NB4 (cell line): ENCODE data around the gene TRMT10C.

Source experiments
- DNase-seq: peaks from one replicate; pipeline ENCODE4 v3.0.0; 2010; ENCODE audit warnings: low read depth
- H3K4me3 ChIP-seq: one replicate; pipeline ENCODE4 v1.5.1; 2011; ENCODE audit warnings: mild to moderate bottlenecking, low read depth, low read length, moderate library complexity
- CTCF ChIP-seq: IDR thresholded peaks from one replicate; pipeline ENCODE4 v1.5.1; 2012; ENCODE audit warnings: low read depth, low read length
- MAX ChIP-seq: IDR thresholded peaks from 2 replicates; pipeline ENCODE4 v1.6.1; 2011; ENCODE audit warnings: low read depth, low read length
- MYC ChIP-seq: IDR thresholded peaks from 2 replicates; pipeline ENCODE4 v1.6.1; 2011; ENCODE audit warnings: low read depth, low read length
- POLR2A ChIP-seq: IDR thresholded peaks from 2 replicates; pipeline ENCODE4 v1.6.1; 2011; ENCODE audit warnings: mild to moderate bottlenecking; ENCODE audit not compliant: insufficient read length; ENCODE audit errors: extremely low read depth

The TRMT10C gene

GRCh38 chr3:101556064-101556463 is 5.6 kb upstream of the TRMT10C start:
- TF ChIP-seq MAX (no peak), CTCF (no peak), POLR2A (no peak), MYC (no peak)
- no peak for DNase-seq

GRCh38 chr3:101567528-101568317 is 6.1 kb downstream of the TRMT10C start:
- TF ChIP-seq CTCF (no peak), POLR2A (no peak), MAX (no peak), MYC (no peak)
- no peak overlapping the region for H3K4me3 ChIP-seq
- DNase-seq = no peak

More at GRCh38 chr3:101556064-101556463, 5.6 kb upstream of the TRMT10C start:
- H3K4me3 ChIP-seq = no peak overlapping the region

GRCh38 chr3:101571028-101571895 is 9.6 kb downstream of the TRMT10C start:
- H3K4me3 ChIP-seq = no peak overlapping the region
- no peak for TF ChIP-seq MAX
- TF ChIP-seq CTCF = no peak
- no peak for TF ChIP-seq MYC
- TF ChIP-seq POLR2A = no peak
- no peak for DNase-seq

- TF ChIP-seq MAX (peak; percentile 67), MYC (peak; percentile 93), POLR2A (peak; percentile 69), CTCF (peak; percentile 69)
- DNase-seq = peak; percentile 98
Observed at GRCh38 chr3:101573449-101574387, 12.1 kb downstream of the TRMT10C start, which contains the start of gene PCNP. Gene PCNP (plus strand): TSS chr3:101574180. CDS start chr3:101574216, 36 bp downstream.

More at GRCh38 chr3:101573449-101574387, 12.1 kb downstream of the TRMT10C start, which contains the start of gene PCNP:
- peak within 1 kb of the TSS; percentile 92 for H3K4me3 ChIP-seq
